ENCODE results near the gene ATP11A.

ATP11A gene

GRCh38 chr13:112756967-112757758 lies 67.3 kb downstream of the ATP11A start:
- DNase-seq (ENCODE audit: low read depth) = no peak
- TF ChIP-seq CTCF (conservative IDR thresholded peaks at IDR 0.05; ENCODE audit: low read depth, low read length) = no peak
- H3K4me3 ChIP-seq (ENCODE audit: low read length) = no peak overlapping the region

GRCh38 chr13:112757759-112758086 lies 67.9 kb downstream of the ATP11A start:
- H3K4me3 ChIP-seq (ENCODE audit: low read length) = no peak overlapping the region
- no peak for TF ChIP-seq CTCF (conservative IDR thresholded peaks at IDR 0.05; ENCODE audit: low read depth, low read length)
- no peak for DNase-seq (ENCODE audit: low read depth)

DNA sequence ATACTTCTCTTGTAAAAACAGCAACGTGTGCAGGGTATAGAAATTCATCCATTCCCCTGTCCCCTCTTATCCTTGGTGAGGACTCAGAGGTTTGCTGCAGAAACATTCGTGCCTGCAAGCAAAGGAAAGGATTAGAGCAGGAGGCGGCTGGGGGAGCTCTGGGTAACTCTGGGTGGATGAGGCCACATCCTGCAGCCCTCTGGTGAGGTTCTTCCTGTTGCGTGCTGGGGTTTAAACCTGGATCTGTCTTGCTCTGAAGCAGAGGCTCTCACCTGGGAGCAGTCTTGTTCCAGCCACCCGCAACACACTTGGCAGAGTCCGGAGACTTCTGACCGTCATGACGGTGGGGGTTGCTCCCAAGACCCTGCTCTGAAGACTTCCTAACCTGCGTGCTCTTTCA lies 69.2 kb downstream of the ATP11A start:
- no peak overlapping the region for H3K4me3 ChIP-seq (ENCODE audit: low read length)
- DNase-seq (ENCODE audit: low read depth) = no peak
- no peak for TF ChIP-seq CTCF (conservative IDR thresholded peaks at IDR 0.05; ENCODE audit: low read depth, low read length)

DNA sequence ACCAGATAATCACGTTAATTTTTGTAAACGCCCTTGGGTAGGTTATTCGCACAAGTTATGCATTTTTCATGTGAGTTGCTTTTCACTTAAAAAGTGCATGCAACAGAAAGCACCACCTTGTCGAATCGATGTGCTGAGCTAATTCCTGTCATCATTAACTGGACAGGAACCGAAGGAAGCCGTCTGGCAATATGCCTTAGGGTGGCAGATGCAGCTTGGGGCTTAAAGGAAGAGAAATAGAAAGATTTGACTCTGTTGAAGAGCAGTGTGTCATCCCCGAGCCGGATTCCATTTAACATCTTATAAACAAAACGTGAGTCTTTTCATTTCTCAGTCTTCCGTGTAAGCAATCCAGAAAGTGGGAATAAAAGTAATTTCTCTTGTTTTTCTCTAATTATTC lies 70.0 kb downstream of the ATP11A start:
- no peak overlapping the region for H3K4me3 ChIP-seq (ENCODE audit: low read length)
- no peak for DNase-seq (ENCODE audit: low read depth)
- no peak for TF ChIP-seq CTCF (conservative IDR thresholded peaks at IDR 0.05; ENCODE audit: low read depth, low read length)

- TF ChIP-seq CTCF (conservative IDR thresholded peaks at IDR 0.05; ENCODE audit: low read depth, low read length) = no peak
- DNase-seq (ENCODE audit: low read depth) = no peak
- H3K4me3 ChIP-seq (ENCODE audit: low read length) = no peak overlapping the region
Measured at GRCh38 chr13:112760435-112760834, 70.6 kb downstream of the ATP11A start.

DNA sequence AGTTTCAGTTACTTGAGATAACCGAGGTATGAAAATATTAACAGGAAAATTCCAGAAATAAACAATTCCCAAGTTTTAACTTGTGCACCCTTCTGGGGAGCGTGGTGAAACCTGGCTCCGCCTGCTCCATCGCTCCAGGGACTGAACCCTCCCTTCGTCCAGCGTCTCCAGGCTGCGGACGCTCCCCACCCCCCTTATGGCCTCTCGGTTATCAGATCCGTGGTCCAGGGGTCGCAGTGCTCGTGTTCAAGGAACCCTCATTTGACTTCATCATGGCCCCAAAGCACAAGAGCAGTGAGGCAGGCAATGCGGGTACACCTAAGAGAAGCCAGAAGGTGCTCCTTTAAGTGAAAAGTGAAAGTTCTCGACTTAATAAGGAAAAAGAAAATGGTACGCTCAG lies 71.1 kb downstream of the ATP11A start:
- no peak for TF ChIP-seq CTCF (conservative IDR thresholded peaks at IDR 0.05; ENCODE audit: low read depth, low read length)
- DNase-seq (ENCODE audit: low read depth) = no peak
- H3K4me3 ChIP-seq (ENCODE audit: low read length) = no peak overlapping the region

Data from retinal pigment epithelial cell (primary cell).